RKO (cell line): Measurements from ENCODE around the gene STH.

Experiments used
- DNase-seq: peaks from one replicate; pipeline ENCODE4 v3.0.0-alpha.2; 2016; ENCODE audit warnings: low spot score

STH gene

DNA sequence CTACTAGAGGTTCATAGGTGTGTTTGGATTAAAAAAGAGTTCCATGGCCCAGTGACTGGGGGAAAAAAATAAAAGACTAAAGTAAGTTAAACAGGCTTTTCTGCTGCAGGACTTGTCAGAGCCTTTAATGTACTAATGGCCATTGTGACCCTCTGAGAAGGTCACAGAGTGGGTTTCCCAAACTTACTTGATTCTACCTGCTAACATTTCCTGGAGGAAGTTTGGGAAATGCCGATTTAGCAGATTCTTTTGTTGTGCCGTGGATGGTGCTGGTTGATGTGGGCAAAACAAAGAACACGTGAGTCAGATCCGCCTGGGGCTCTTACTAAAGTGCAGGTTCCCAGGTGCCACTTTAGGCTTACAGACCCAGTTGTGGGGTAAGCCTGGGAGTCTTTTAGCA lies 13.6 kb upstream of the STH start:
- DNase-seq: no peak

GRCh38 chr17:45986056-45986455 lies 13.0 kb upstream of the STH start:
- DNase-seq: no peak

- no peak for DNase-seq
Measured at GRCh38 chr17:45987706-45988105, 11.3 kb upstream of the STH start.

- DNase-seq: no peak
Measured at GRCh38 chr17:45989759-45990158, 9.3 kb upstream of the STH start.

- DNase-seq: no peak
Measured at GRCh38 chr17:45990886-45991285, 8.2 kb upstream of the STH start.

DNA sequence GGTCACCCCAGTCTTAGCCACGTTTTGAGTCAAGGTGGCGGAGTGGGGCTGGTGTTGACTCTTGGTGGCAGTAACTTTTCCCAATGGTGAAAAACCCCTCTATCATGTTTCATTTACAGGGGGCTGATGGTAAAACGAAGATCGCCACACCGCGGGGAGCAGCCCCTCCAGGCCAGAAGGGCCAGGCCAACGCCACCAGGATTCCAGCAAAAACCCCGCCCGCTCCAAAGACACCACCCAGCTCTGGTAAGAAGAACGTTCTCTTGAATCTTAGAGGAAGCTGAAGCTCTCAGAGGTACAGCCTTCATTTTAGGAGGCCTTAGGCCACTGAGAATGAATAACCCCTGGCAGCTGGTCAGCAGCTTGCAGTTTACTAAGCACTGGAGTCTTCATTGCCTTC lies 7.7 kb upstream of the STH start:
- no peak for DNase-seq

DNA sequence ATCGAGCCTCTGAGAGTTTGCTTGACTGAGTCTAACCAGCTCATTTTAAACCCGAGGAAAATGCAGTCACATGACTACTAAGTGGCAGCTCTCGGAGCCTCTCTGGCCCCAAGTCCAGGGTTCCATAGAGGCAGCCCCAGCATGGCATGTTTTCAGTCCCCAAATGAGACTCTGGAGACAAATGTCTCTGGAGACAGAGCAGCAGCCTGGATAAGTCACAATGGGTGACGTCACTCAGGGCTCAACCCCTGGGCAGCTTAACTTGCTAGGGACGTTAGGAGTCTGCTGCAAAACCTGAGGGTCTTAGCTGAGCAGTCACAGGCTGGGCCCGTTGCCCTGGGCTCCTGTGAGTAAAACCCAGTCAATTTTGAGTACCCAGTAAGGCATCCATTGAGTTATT lies 6.9 kb upstream of the STH start:
- no peak for DNase-seq

GRCh38 chr17:45992904-45993303 lies 6.1 kb upstream of the STH start:
- DNase-seq: no peak

DNA sequence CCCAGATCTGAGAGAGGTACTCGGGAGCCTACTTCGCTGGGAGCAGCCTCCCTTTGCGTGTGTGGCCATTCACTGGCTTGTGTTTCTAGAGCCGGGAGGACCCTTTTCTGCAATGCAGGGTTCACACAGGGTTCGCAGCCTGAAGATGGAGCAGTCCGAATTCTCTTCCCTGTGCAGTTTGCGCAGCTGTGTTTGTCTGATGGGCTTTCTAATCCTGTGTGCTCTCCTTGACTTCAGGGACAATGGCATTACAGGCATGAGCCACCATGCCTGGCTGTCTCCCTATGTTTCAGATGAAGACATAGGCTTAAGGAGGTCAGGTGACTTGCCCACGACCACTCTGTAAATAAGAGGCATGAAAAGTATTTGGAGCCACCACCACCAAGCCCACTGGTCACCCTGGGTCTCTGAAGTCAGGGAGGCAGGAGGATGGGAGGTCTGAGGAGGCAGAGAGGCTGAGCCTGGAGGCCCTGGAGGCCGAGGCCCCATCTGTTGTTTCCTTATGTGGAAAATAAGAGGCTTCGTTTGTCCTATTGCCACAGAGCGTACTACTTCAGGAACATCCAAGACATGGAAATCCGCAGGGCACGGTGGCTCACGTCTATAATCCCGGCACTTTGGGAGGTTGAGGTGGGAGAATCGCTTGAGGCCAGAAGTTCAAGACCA lies 5.0 kb upstream of the STH start:
- DNase-seq: no peak

GRCh38 chr17:45994987-45995386 lies 4.1 kb upstream of the STH start:
- DNase-seq: no peak

GRCh38 chr17:45995627-45996270 lies 3.3 kb upstream of the STH start:
- no peak for DNase-seq

DNA sequence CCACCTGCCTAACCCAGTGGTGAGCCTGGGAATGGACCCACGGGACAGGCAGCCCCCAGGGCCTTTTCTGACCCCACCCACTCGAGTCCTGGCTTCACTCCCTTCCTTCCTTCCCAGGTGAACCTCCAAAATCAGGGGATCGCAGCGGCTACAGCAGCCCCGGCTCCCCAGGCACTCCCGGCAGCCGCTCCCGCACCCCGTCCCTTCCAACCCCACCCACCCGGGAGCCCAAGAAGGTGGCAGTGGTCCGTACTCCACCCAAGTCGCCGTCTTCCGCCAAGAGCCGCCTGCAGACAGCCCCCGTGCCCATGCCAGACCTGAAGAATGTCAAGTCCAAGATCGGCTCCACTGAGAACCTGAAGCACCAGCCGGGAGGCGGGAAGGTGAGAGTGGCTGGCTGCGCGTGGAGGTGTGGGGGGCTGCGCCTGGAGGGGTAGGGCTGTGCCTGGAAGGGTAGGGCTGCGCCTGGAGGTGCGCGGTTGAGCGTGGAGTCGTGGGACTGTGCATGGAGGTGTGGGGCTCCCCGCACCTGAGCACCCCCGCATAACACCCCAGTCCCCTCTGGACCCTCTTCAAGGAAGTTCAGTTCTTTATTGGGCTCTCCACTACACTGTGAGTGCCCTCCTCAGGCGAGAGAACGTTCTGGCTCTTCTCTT lies 2.6 kb upstream of the STH start:
- DNase-seq: no peak

- no peak for DNase-seq
Measured at GRCh38 chr17:45997166-45997565, 1.9 kb upstream of the STH start.

- DNase-seq: no peak
Measured at GRCh38 chr17:45997624-45998023, 1.4 kb upstream of the STH start.

DNA sequence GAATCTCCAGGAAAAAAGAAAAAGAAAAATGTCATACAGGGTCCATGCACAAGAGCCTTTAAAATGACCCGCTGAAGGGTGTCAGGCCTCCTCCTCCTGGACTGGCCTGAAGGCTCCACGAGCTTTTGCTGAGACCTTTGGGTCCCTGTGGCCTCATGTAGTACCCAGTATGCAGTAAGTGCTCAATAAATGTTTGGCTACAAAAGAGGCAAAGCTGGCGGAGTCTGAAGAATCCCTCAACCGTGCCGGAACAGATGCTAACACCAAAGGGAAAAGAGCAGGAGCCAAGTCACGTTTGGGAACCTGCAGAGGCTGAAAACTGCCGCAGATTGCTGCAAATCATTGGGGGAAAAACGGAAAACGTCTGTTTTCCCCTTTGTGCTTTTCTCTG lies 845 bp downstream of the STH start:
- DNase-seq: no peak

- DNase-seq: no peak
Measured at GRCh38 chr17:46000292-46000691, 1.2 kb downstream of the STH start.

DNA sequence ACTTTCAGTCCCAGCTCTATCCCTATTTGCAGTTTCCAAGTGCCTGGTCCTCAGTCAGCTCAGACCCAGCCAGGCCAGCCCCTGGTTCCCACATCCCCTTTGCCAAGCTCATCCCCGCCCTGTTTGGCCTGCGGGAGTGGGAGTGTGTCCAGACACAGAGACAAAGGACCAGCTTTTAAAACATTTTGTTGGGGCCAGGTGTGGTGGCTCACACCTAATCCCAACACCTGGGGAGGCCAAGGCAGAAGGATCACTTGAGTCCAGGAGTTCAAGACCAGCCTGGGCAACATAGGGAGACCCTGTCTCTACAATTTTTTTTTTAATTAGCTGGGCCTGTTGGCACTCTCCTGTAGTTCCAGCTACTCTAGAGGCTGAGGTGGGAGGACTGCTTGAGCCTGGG lies 1.7 kb downstream of the STH start:
- DNase-seq: no peak

DNA sequence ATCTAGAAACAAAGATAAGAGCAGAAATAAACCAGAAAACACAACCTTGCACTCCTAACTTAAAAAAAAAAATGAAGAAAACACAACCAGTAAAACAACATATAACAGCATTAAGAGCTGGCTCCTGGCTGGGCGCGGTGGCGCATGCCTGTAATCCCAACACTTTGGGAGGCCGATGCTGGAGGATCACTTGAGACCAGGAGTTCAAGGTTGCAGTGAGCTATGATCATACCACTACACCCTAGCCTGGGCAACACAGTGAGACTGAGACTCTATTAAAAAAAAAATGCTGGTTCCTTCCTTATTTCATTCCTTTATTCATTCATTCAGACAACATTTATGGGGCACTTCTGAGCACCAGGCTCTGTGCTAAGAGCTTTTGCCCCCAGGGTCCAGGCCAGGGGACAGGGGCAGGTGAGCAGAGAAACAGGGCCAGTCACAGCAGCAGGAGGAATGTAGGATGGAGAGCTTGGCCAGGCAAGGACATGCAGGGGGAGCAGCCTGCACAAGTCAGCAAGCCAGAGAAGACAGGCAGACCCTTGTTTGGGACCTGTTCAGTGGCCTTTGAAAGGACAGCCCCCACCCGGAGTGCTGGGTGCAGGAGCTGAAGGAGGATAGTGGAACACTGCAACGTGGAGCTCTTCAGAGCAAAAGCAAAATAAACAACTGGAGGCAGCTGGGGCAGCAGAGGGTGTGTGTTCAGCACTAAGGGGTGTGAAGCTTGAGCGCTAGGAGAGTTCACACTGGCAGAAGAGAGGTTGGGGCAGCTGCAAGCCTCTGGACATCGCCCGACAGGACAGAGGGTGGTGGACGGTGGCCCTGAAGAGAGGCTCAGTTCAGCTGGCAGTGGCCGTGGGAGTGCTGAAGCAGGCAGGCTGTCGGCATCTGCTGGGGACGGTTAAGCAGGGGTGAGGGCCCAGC lies 2.6 kb downstream of the STH start:
- no peak for DNase-seq

- peak; percentile 62 for DNase-seq
Measured at GRCh38 chr17:46002311-46002972, 3.4 kb downstream of the STH start.

- no peak for DNase-seq
Measured at GRCh38 chr17:46002973-46003316, 3.9 kb downstream of the STH start.

DNA sequence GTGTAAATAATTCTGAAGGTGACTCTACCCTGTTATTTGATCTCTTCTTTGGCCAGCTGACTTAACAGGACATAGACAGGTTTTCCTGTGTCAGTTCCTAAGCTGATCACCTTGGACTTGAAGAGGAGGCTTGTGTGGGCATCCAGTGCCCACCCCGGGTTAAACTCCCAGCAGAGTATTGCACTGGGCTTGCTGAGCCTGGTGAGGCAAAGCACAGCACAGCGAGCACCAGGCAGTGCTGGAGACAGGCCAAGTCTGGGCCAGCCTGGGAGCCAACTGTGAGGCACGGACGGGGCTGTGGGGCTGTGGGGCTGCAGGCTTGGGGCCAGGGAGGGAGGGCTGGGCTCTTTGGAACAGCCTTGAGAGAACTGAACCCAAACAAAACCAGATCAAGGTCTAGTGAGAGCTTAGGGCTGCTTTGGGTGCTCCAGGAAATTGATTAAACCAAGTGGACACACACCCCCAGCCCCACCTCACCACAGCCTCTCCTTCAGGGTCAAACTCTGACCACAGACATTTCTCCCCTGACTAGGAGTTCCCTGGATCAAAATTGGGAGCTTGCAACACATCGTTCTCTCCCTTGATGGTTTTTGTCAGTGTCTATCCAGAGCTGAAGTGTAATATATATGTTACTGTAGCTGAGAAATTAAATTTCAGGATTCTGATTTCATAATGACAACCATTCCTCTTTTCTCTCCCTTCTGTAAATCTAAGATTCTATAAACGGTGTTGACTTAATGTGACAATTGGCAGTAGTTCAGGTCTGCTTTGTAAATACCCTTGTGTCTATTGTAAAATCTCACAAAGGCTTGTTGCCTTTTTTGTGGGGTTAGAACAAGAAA lies 5.1 kb downstream of the STH start:
- DNase-seq: no peak
